Panc1 (cell line): ENCODE results near the gene TAC3.

Experiments used
- REST ChIP-seq, 2 experiments: IDR thresholded peaks; 2 replicates each; pipeline ENCODE4 v1.6.1; 2011 to 2012; ENCODE audit warnings: low read depth in 2 of 2, control low read depth in 1 of 2, low read length in 1 of 2, mild to moderate bottlenecking in 1 of 2, moderate library complexity in 1 of 2; ENCODE audit not compliant: insufficient read depth in 1 of 2
- TF ChIP-seq, protein P1 (sequence below): fragments of 450-650 bp; IDR thresholded peaks from 2 replicates; pipeline ENCODE4 v1.5.1; 2017; ENCODE audit warnings: mild to moderate bottlenecking

DNA sequence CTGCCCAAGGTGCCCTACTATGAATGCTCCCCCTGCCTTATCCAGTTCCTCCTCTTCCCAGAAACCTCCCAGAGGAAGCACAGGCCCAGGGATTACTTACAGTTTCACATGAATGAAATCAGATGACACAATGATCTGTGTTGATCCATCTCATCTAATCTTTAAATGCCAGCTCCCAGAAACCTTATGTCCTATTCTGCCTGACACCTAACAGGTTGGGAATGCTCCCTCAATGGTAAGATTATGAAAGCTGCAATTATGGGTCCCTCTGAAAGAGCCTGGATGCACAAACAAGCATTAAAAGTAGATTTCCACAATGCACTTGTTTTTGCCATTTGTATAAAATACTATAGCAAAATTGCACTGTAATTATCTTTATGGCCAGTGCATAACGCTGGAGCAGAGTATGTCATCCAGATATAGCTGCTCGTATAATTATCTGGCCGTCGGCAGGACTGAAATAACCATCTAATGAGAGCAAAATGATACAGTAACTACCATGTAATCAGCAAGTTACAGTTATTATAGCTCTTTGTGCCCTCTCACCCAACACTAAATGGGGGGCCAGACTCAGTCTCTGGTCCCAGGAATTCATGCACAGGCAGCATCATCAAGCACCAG is 5.6 kb downstream of the TAC3 start:
- TF ChIP-seq, protein P1, sequence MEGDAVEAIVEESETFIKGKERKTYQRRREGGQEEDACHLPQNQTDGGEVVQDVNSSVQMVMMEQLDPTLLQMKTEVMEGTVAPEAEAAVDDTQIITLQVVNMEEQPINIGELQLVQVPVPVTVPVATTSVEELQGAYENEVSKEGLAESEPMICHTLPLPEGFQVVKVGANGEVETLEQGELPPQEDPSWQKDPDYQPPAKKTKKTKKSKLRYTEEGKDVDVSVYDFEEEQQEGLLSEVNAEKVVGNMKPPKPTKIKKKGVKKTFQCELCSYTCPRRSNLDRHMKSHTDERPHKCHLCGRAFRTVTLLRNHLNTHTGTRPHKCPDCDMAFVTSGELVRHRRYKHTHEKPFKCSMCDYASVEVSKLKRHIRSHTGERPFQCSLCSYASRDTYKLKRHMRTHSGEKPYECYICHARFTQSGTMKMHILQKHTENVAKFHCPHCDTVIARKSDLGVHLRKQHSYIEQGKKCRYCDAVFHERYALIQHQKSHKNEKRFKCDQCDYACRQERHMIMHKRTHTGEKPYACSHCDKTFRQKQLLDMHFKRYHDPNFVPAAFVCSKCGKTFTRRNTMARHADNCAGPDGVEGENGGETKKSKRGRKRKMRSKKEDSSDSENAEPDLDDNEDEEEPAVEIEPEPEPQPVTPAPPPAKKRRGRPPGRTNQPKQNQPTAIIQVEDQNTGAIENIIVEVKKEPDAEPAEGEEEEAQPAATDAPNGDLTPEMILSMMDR = no peak
- TF ChIP-seq REST (IDR thresholded peaks at IDR 0.05; ENCODE audit: insufficient read depth in 1 of 2, low read depth in 2 of 2, low read length in 1 of 2) = no peak
